Islet precursor cell (in vitro differentiated cells): ENCODE results near the gene RAB6A.
A peak's percentile ranks its signal among the peaks of the same experiment; 100 is the strongest.
"Not testable (repeated sequence)": the region's sequence is repeated elsewhere in the genome, so short reads cannot be mapped to it uniquely, and the experiment has no call there.

Experiments
- DNase-seq: peaks from one replicate; pipeline ENCODE4 v3.0.0-alpha.2; 2018

Gene RAB6A

GRCh38 chr11:73716153-73717056 is 44.5 kb downstream of the RAB6A start:
- no peak for DNase-seq

- DNase-seq: no peak
Observed at GRCh38 chr11:73715541-73715940, 45.3 kb downstream of the RAB6A start.

- DNase-seq: no peak
Observed at GRCh38 chr11:73710964-73711363, 49.9 kb downstream of the RAB6A start.

GRCh38 chr11:73705053-73705452 is 55.8 kb downstream of the RAB6A start:
- DNase-seq: no peak

- DNase-seq: no peak
Observed at GRCh38 chr11:73693899-73694525, 66.9 kb downstream of the RAB6A start.

- no peak for DNase-seq
Observed at GRCh38 chr11:73680687-73681086, 80.2 kb downstream of the RAB6A start.

- not testable (repeated sequence) for DNase-seq
Observed at GRCh38 chr11:73676552-73676951, 84.3 kb downstream of the RAB6A start.

GRCh38 chr11:73671701-73672100 is 89.2 kb downstream of the RAB6A start:
- DNase-seq: no peak

GRCh38 chr11:73670808-73671207 is 90.1 kb downstream of the RAB6A start:
- DNase-seq: no peak

- DNase-seq: no peak
Observed at GRCh38 chr11:73667891-73668290, 93.0 kb downstream of the RAB6A start.

- no peak for DNase-seq
Observed at GRCh38 chr11:73664877-73665276, 96.0 kb downstream of the RAB6A start.

- no peak for DNase-seq
Observed at GRCh38 chr11:73663604-73664495, 97.0 kb downstream of the RAB6A start.

- peak; percentile 50 for DNase-seq
Observed at GRCh38 chr11:73662445-73663157, 98.3 kb downstream of the RAB6A start.

GRCh38 chr11:73661035-73661628 is 99.7 kb downstream of the RAB6A start:
- peak; percentile 97 for DNase-seq

- DNase-seq: no peak
Observed at GRCh38 chr11:73660497-73661034, 100.3 kb downstream of the RAB6A start.

- no peak for DNase-seq
Observed at GRCh38 chr11:73659961-73660360, 100.9 kb downstream of the RAB6A start.

- no peak for DNase-seq
Observed at GRCh38 chr11:73656985-73657384, 103.9 kb downstream of the RAB6A start.

- DNase-seq: peak; percentile 49
Observed at GRCh38 chr11:73655686-73656085, 105.2 kb downstream of the RAB6A start.

- DNase-seq: no peak
Observed at GRCh38 chr11:73654482-73655021, 106.3 kb downstream of the RAB6A start.

GRCh38 chr11:73653996-73654395 is 106.9 kb downstream of the RAB6A start:
- no peak for DNase-seq

- DNase-seq: no peak
Observed at GRCh38 chr11:73652856-73653559, 107.9 kb downstream of the RAB6A start.
